GM13977 (cell line): ENCODE measurements around the gene SYNPO2.

Experiments used
- DNase-seq: peaks from one replicate; pipeline ENCODE4 v3.0.0; 2012; ENCODE audit warnings: low spot score
- in situ Hi-C: fragments of 300-500 bp; cut with MboI; formaldehyde crosslinking; loops from one replicate; pipeline ENCODE4 v1.12.0; 2022; ENCODE audit warnings: low sequenced_read_pairs, low pct_unique_long_range_greater_than_20kb, mixed read lengths, inconsistent platforms; ENCODE audit not compliant: unreplicated experiment
- TF ChIP-seq, protein P1 (sequence below): IDR thresholded peaks from 2 replicates; pipeline ENCODE4 v1.5.1; 2012; ENCODE audit warnings: mild to moderate bottlenecking, control low read depth; ENCODE audit not compliant: insufficient read depth; ENCODE audit errors: extremely low read depth, missing control alignments

Gene SYNPO2

DNA sequence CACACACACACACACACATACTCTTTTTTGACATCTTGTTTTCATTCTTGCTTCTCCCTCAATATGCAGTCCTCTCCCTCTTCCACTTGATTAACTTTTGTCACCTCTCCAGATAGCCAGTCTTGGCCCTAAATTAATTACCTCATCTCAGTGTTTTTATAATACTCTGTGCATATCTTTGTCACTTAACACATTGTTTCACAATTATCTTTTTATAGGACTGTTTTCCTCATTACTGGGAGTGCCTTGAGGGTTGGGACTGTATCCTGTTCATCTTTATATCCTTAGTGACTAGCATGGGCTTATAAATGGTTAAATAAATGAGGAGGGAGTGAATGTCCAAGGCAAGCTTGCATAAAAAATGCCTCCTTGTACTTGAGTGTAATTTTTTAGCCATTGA, 33.1 kb downstream of the SYNPO2 start:
- TF ChIP-seq, protein P1, sequence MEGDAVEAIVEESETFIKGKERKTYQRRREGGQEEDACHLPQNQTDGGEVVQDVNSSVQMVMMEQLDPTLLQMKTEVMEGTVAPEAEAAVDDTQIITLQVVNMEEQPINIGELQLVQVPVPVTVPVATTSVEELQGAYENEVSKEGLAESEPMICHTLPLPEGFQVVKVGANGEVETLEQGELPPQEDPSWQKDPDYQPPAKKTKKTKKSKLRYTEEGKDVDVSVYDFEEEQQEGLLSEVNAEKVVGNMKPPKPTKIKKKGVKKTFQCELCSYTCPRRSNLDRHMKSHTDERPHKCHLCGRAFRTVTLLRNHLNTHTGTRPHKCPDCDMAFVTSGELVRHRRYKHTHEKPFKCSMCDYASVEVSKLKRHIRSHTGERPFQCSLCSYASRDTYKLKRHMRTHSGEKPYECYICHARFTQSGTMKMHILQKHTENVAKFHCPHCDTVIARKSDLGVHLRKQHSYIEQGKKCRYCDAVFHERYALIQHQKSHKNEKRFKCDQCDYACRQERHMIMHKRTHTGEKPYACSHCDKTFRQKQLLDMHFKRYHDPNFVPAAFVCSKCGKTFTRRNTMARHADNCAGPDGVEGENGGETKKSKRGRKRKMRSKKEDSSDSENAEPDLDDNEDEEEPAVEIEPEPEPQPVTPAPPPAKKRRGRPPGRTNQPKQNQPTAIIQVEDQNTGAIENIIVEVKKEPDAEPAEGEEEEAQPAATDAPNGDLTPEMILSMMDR = no peak
- DNase-seq = no peak
- in situ Hi-C loops = no loop called here

DNA sequence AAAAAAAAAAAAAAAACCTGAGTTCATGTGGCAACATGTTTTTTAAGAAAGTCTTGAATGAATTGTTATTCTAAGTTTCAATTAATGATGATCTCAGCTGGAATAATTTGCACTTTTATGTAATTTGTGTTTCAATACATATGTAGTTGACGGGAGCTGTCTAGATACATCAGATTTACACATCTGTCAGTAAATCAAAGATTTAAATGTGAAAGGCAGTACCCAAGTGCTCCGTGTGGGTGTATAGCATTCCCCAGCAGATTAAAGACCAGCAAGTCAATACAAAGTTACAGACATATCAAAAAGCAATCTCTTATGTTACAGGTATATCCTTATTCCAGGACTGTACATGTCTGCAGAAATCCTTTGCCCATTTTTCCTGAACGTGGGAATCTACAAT, 35.2 kb downstream of the SYNPO2 start:
- no peak for DNase-seq
- in situ Hi-C loops = no loop called here
- TF ChIP-seq, protein P1 = no peak

DNA sequence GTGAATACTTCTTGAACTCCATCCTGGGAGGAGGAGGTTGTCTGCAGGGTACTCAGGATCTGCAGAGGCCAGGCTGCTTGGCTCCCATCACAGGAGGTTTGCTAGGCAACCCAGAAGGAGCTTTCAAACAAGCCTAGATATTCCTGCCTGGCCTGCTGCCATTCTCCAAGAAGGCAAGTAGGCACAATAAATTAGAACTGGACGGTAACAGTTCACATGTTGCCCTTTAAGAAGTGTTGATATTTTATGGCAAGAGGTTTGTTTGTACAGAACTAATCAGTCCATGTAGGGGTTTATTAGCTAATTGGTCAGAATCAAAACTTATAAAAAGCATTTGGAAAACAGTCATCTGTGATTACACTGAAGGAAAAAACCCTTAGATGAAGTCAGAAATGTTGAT, 39.3 kb downstream of the SYNPO2 start:
- DNase-seq = no peak
- TF ChIP-seq, protein P1 = no peak
- in situ Hi-C loops = no loop called here

DNA sequence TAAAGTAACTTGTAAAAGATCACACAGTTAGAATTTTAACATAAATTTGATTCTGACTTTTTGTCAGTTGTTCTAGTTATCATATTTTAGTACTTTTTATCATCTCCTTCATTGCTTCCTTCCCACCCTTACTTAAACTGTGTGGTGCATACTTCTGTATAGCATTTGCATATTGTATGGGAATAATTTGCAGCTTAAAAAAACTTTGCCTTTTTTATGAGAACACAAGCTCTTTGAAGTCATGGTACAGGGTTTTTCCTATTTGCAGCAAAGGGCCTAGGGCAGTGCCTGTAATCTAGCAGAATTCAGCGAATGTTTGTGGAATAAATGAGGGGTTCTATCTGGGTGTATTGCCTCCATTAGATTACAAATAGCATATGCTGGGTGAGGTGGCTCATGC, 41.6 kb downstream of the SYNPO2 start:
- DNase-seq = no peak
- in situ Hi-C loops = no loop called here
- TF ChIP-seq, protein P1 = no peak

DNA sequence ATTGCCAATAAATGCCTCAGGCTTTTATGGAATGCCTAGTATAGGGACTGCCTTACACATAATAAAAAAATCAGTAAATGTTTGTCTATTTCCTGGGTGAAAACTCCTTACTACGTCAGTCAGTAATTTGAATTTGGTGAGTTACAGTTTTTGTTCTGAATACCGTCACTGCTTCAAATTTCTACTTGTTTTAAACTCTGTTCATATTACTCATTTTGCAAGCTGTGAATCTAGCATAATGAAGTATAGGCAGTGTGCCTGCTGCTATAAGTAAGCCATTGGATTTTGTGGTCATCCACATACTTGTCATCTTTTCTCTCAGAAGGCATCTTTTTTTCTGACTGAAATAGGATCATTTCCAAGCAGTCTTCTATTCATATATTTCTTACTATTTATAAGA, 43.1 kb downstream of the SYNPO2 start:
- DNase-seq = no peak
- TF ChIP-seq, protein P1 = no peak
- in situ Hi-C loops = no loop called here

DNA sequence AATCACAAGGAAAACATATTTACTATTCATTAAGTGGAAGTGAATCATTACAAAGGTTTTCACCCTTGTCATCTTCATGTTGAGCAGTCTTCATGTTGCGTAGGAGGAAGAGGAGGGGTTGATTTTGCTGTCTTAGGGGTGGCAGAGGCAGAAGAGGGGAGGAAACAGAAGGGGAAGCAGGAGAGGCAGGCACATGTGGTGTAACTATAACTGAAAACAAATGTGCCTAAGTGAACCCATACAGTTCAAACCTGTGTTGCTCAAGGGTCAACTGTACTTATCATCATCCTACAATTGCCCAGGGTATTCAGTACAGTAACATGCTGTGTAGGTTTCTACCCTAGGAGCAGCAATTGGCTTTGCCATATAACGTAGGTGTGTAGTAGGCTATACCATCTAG, 47.2 kb downstream of the SYNPO2 start:
- TF ChIP-seq, protein P1 = no peak
- no peak for DNase-seq
- in situ Hi-C loops = no loop called here

DNA sequence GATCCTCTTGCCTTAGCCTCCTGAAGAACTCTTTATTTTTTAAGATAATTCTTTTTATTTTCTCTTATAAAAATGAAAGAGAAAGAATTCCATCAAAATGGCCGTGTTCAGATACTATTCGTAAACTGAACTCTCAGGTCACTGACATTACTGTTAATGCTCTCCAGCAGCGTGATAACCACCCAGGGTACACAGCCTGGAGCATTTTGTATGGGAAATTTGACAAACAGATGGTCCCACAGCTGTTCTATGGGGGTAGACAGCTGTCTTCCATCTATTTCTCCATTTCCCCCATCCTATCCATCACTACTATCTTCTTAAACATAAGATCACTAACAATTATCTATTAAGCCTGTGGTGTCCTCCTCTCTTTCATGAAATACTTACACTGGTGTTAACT, 47.8 kb downstream of the SYNPO2 start:
- no peak for DNase-seq
- TF ChIP-seq, protein P1 = no peak
- in situ Hi-C loops = no loop called here
